GM21367 (cell line): ENCODE results near the gene RBMS2.

Experiments
- ATAC-seq: cut with Tn5 transposase; IDR thresholded peaks from one replicate; pipeline ENCODE4 v1.9.1; 2021; ENCODE audit not compliant: unreplicated experiment

The RBMS2 gene

GRCh38 chr12:56578983-56579546 lies 57.4 kb downstream of the RBMS2 start:
- ATAC-seq, result no peak

- ATAC-seq, result no peak
Measured at GRCh38 chr12:56581418-56582145, 60.0 kb downstream of the RBMS2 start.

- no peak for ATAC-seq
Measured at GRCh38 chr12:56585098-56585497, 63.5 kb downstream of the RBMS2 start.

GRCh38 chr12:56589783-56590182 lies 68.2 kb downstream of the RBMS2 start:
- ATAC-seq, result no peak

GRCh38 chr12:56590237-56590830 lies 68.7 kb downstream of the RBMS2 start:
- ATAC-seq, result no peak

GRCh38 chr12:56591126-56591525 lies 69.5 kb downstream of the RBMS2 start:
- ATAC-seq, result no peak

- no peak for ATAC-seq
Measured at GRCh38 chr12:56591961-56592360, 70.3 kb downstream of the RBMS2 start.

- ATAC-seq, result no peak
Measured at GRCh38 chr12:56593909-56594621, 72.4 kb downstream of the RBMS2 start.

- no peak for ATAC-seq
Measured at GRCh38 chr12:56596815-56597214, 75.2 kb downstream of the RBMS2 start.

- ATAC-seq, result no peak
Measured at GRCh38 chr12:56599041-56599440, 77.4 kb downstream of the RBMS2 start.

GRCh38 chr12:56599797-56600196 lies 78.2 kb downstream of the RBMS2 start:
- ATAC-seq, result no peak

- ATAC-seq, result no peak
Measured at GRCh38 chr12:56600753-56601152, 79.1 kb downstream of the RBMS2 start.

- no peak for ATAC-seq
Measured at GRCh38 chr12:56601503-56601902, 79.9 kb downstream of the RBMS2 start.

GRCh38 chr12:56602239-56602638 lies 80.6 kb downstream of the RBMS2 start:
- ATAC-seq, result no peak

GRCh38 chr12:56604355-56604754 lies 82.7 kb downstream of the RBMS2 start:
- ATAC-seq, result no peak

- no peak for ATAC-seq
Measured at GRCh38 chr12:56614627-56615026, 93.0 kb downstream of the RBMS2 start.

GRCh38 chr12:56616244-56616643 lies 94.6 kb downstream of the RBMS2 start:
- ATAC-seq, result no peak

GRCh38 chr12:56616925-56617324 lies 95.3 kb downstream of the RBMS2 start:
- ATAC-seq, result no peak

- ATAC-seq, result no peak
Measured at GRCh38 chr12:56622535-56622934, 100.9 kb downstream of the RBMS2 start.

- ATAC-seq, result no peak
Measured at GRCh38 chr12:56626701-56627100, 105.1 kb downstream of the RBMS2 start.

- ATAC-seq, result no peak
Measured at GRCh38 chr12:56628671-56629458, 107.2 kb downstream of the RBMS2 start.
